Measurements from ENCODE around the gene GABRD.

DNA sequence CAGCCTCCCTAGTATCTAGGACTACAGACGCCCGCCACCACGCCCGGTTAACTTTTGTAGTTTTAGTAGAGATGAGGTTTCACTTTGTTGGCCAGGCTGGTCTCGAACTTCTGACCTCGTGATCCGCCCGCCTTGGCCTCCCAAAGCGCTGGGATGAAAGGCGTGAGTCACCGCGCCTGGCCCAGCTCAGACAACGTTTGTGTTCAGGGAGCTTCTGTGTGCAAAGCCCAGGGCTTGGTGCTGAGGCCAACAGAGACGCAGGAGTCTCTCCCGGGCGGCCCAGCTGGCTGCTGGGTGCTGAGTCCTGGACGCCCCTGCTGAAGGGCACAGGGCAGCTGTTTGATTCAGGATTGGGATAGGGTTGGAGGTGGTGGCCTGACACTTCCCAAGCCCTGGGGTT is 34.1 kb downstream of the GABRD start:
- TF ChIP-seq POLR2A (IDR thresholded peaks at IDR 0.05; ENCODE audit: low read length) (no peak), GATA1 (IDR thresholded peaks at IDR 0.05; ENCODE audit: low read depth, low read length) (no peak)

All from erythroblast (primary cell).